H1 (cell line): ENCODE data around the gene KCP. TPM values are rescaled to one million over a fixed set of nuclear protein-coding genes. Genes with fewer than 3 reads are reported as not detected.

ENCODE experiments used
- CTCF ChIA-PET: fragments of 300-600 bp; sonication (Branson Sonifier 250); formaldehyde crosslinking; loops from one replicate; lab custom pipeline; 2021; ENCODE audit not compliant: partially characterized antibody; lab: Charles Lee
- POLR2A ChIA-PET: fragments of 300-600 bp; sonication (Branson Sonifier 250); formaldehyde crosslinking; loops from one replicate; lab custom pipeline; 2021; ENCODE audit warnings: inconsistent platforms; ENCODE audit not compliant: partially characterized antibody; lab: Charles Lee
- DNase-seq, 2 experiments: peaks; one replicate each; pipeline versions ENCODE4 v3.0.0 to v3.0.0-alpha.2; 2010 to 2022; ENCODE audit warnings: low spot score in 2 of 2, low read depth in 1 of 2, mixed read lengths in 1 of 2
- FAIRE-seq: peaks from 2 replicates; lab custom pipeline; 2011; peaks lifted over from hg19 to GRCh38; lab: Jason Lieb, UNC
- H2AFZ ChIP-seq: 2 replicates; pipeline ENCODE4 v1.8.1; 2012; ENCODE audit warnings: low read length, inconsistent platforms
- H2AK5ac ChIP-seq: 2 replicates; pipeline ENCODE4 v1.6.1; 2013; ENCODE audit warnings: low read depth, low read length
- H2BK120ac ChIP-seq: replicated peaks from 2 replicates; pipeline ENCODE3; 2013; ENCODE audit warnings: low read depth, low read length, inconsistent platforms
- H2BK12ac ChIP-seq: 2 replicates; pipeline ENCODE4 v1.6.1; 2013; ENCODE audit warnings: low read depth, low read length
- H2BK15ac ChIP-seq: 2 replicates; pipeline ENCODE4 v1.6.1; 2013; ENCODE audit warnings: low read length
- H2BK20ac ChIP-seq: 2 replicates; pipeline ENCODE4 v1.6.1; 2013; ENCODE audit warnings: low read length
- H2BK5ac ChIP-seq: 2 replicates; pipeline ENCODE4 v1.6.1; 2013; ENCODE audit warnings: low read depth, low read length
- H3K14ac ChIP-seq: 2 replicates; pipeline ENCODE4 v1.6.1; 2013; ENCODE audit warnings: inconsistent platforms; ENCODE audit not compliant: insufficient read length
- H3K18ac ChIP-seq: 2 replicates; pipeline ENCODE4 v1.6.1; 2013; ENCODE audit warnings: low read length; ENCODE audit errors: extremely low read depth
- H3K23ac ChIP-seq: 2 replicates; pipeline ENCODE4 v1.6.1; 2013; ENCODE audit warnings: inconsistent platforms; ENCODE audit not compliant: insufficient read length
- H3K23me2 ChIP-seq: 2 replicates; pipeline ENCODE4 v1.6.1; 2013; ENCODE audit warnings: low read depth, low read length
- H3K27ac ChIP-seq: 2 replicates; pipeline ENCODE4 v1.6.1; 2011; ENCODE audit warnings: low read depth, low read length, inconsistent platforms
- H3K27me3 ChIP-seq, 4 experiments: replicated peaks in 1 of 4; 1 replicate in 1 of 4; 2 replicates in 3 of 4; pipeline versions ENCODE4 v1.6.1 to v1.8.1; 2011 to 2013; ENCODE audit warnings: low read length in 3 of 4, mild to moderate bottlenecking in 3 of 4, inconsistent platforms in 2 of 4, mixed read lengths in 2 of 4, moderate library complexity in 1 of 4; ENCODE audit not compliant: control insufficient read depth in 3 of 4, insufficient read depth in 3 of 4; ENCODE audit errors: extremely low read depth in 1 of 4
- H3K36me3 ChIP-seq, 4 experiments: 2 replicates each; pipeline versions ENCODE4 v1.6.1 to v1.8.1; 2011 to 2013; ENCODE audit warnings: mild to moderate bottlenecking in 4 of 4, low read length in 3 of 4, moderate library complexity in 2 of 4, control low read depth in 1 of 4, inconsistent platforms in 1 of 4; ENCODE audit not compliant: insufficient read depth in 4 of 4, control insufficient read depth in 2 of 4
- H3K4ac ChIP-seq: replicated peaks from 2 replicates; pipeline ENCODE3; 2013; ENCODE audit warnings: low read length, low read depth, mixed read lengths, inconsistent platforms; ENCODE audit not compliant: insufficient read length
- H3K4me1 ChIP-seq, 4 experiments: replicated peaks in 1 of 4; 1 replicate in 1 of 4; 2 replicates in 3 of 4; pipeline versions ENCODE4 v1.6.1 to v1.8.1; 2011 to 2013; ENCODE audit warnings: low read length in 3 of 4, inconsistent platforms in 2 of 4, mixed read lengths in 1 of 4; ENCODE audit not compliant: insufficient read depth in 4 of 4, control insufficient read depth in 3 of 4
- H3K4me2 ChIP-seq, 2 experiments: 2 replicates each; pipeline versions ENCODE4 v1.6.1 to v1.8.1; 2011 to 2013; ENCODE audit warnings: low read depth in 2 of 2, low read length in 2 of 2, control low read depth in 1 of 2, inconsistent platforms in 1 of 2, mild to moderate bottlenecking in 1 of 2; ENCODE audit not compliant: insufficient read depth in 1 of 2
- H3K4me3 ChIP-seq, 4 experiments: fragments of 200-600, 300-600 bp in 1 of 4; sonication (generic), shearing (Covaris generic), sonication (Bioruptor Twin) in 1 of 4; 2 replicates each; pipeline versions ENCODE4 v1.5.1 to v1.8.1; 2011 to 2016; ENCODE audit warnings: low read length in 4 of 4, low read depth in 3 of 4, control low read depth in 2 of 4, inconsistent platforms in 2 of 4, mild to moderate bottlenecking in 2 of 4, mixed read lengths in 1 of 4, moderate library complexity in 1 of 4; ENCODE audit not compliant: insufficient read depth in 2 of 4; ENCODE audit errors: extremely low read depth in 1 of 4
- H3K56ac ChIP-seq: replicated peaks from 2 replicates; pipeline ENCODE3; 2013; ENCODE audit warnings: low read depth, mild to moderate bottlenecking, mixed read lengths, low read length, inconsistent platforms; ENCODE audit not compliant: insufficient read length
- H3K79me1 ChIP-seq: 2 replicates; pipeline ENCODE4 v1.6.1; 2013; ENCODE audit warnings: low read depth, low read length, control low read depth
- H3K79me2 ChIP-seq, 2 experiments: 2 replicates each; pipeline versions ENCODE4 v1.6.1 to v1.8.1; 2012 to 2013; ENCODE audit warnings: low read length in 2 of 2, mild to moderate bottlenecking in 2 of 2, inconsistent platforms in 1 of 2; ENCODE audit not compliant: insufficient read depth in 2 of 2, control insufficient read depth in 1 of 2
- H3K9ac ChIP-seq, 4 experiments: replicated peaks in 1 of 4; 1 replicate in 1 of 4; 2 replicates in 3 of 4; pipeline versions ENCODE4 v1.6.1 to v1.8.1; 2011 to 2013; ENCODE audit warnings: low read depth in 3 of 4, low read length in 3 of 4, control low read depth in 2 of 4, mild to moderate bottlenecking in 2 of 4, moderate library complexity in 2 of 4, inconsistent platforms in 1 of 4; ENCODE audit errors: extremely low read depth in 1 of 4
- H3K9me3 ChIP-seq, 2 experiments: 2 replicates each; pipeline versions ENCODE4 v1.6.1 to v1.8.1; 2012 to 2013; ENCODE audit warnings: mild to moderate bottlenecking in 2 of 2, moderate library complexity in 2 of 2, control low read depth in 1 of 2, inconsistent platforms in 1 of 2, low read depth in 1 of 2, low read length in 1 of 2, mixed read lengths in 1 of 2; ENCODE audit not compliant: insufficient read depth in 2 of 2
- H4K20me1 ChIP-seq, 2 experiments: replicated peaks in 1 of 2; 2 replicates each; pipeline versions ENCODE3 to v1.8.1; 2011 to 2013; ENCODE audit warnings: inconsistent platforms in 2 of 2, low read length in 2 of 2, mild to moderate bottlenecking in 1 of 2; ENCODE audit not compliant: insufficient read depth in 2 of 2, control insufficient read depth in 1 of 2
- H4K5ac ChIP-seq: 2 replicates; pipeline ENCODE4 v1.6.1; 2013; ENCODE audit warnings: low read length, low read depth, mixed read lengths, inconsistent platforms; ENCODE audit not compliant: insufficient read length
- H4K8ac ChIP-seq: 2 replicates; pipeline ENCODE4 v1.8.0; 2013; ENCODE audit warnings: mild to moderate bottlenecking, moderate library complexity, low read length, inconsistent platforms; ENCODE audit not compliant: insufficient read depth; ENCODE audit errors: extremely low read depth
- H4K91ac ChIP-seq: replicated peaks from 2 replicates; pipeline ENCODE3; 2013; ENCODE audit warnings: low read length, mixed read lengths, inconsistent platforms; ENCODE audit not compliant: insufficient read length
- ASH2L ChIP-seq: fragments of 200-600, 300-600 bp; sonication (generic); IDR thresholded peaks from one replicate; pipeline ENCODE4 v1.7.1; 2017; ENCODE audit warnings: low read length
- ATF3 ChIP-seq: IDR thresholded peaks from 2 replicates; pipeline ENCODE4 v1.6.1; 2011; ENCODE audit warnings: low read depth, mild to moderate bottlenecking, low read length; ENCODE audit not compliant: insufficient read depth
- BACH1 ChIP-seq: IDR thresholded peaks from 2 replicates; pipeline ENCODE4 v1.6.1; 2012; ENCODE audit warnings: low read length, improper control_type of control experiment
- EP300 ChIP-seq, 2 experiments: IDR thresholded peaks; 1 replicate in 1 of 2; 2 replicates in 1 of 2; pipeline ENCODE4 v1.6.1; 2011 to 2012; ENCODE audit warnings: low read depth in 2 of 2, low read length in 2 of 2, mild to moderate bottlenecking in 2 of 2, borderline replicate concordance in 1 of 2, inconsistent platforms in 1 of 2, moderate library complexity in 1 of 2
- JUN ChIP-seq: IDR thresholded peaks from 2 replicates; pipeline ENCODE4 v1.6.1; 2011; ENCODE audit warnings: low read depth, mild to moderate bottlenecking, improper control_type of control experiment, low read length
- KDM1A ChIP-seq: fragments of 200-600, 300-600 bp; sonication (generic); IDR thresholded peaks from 2 replicates; pipeline ENCODE4 v1.7.1; 2016; ENCODE audit warnings: mild to moderate bottlenecking, low read length, borderline replicate concordance
- KDM5A ChIP-seq: fragments of 200-600 bp; IDR thresholded peaks from 2 replicates; pipeline ENCODE4 v1.7.1; 2012; ENCODE audit warnings: mild to moderate bottlenecking, low read length, inconsistent platforms, mixed read lengths
- POLR2AphosphoS5 ChIP-seq: IDR thresholded peaks from 2 replicates; pipeline ENCODE4 v1.6.1; 2011; ENCODE audit warnings: low read depth, low read length
- RBBP5 ChIP-seq: IDR thresholded peaks from 2 replicates; pipeline ENCODE4 v1.7.1; 2012; ENCODE audit warnings: low read depth, mild to moderate bottlenecking, inconsistent platforms, low read length, moderate library complexity, borderline replicate concordance
- SP2 ChIP-seq: IDR thresholded peaks from 2 replicates; pipeline ENCODE4 v1.6.1; 2012; ENCODE audit warnings: mild to moderate bottlenecking, low read length, inconsistent platforms
- TEAD4 ChIP-seq: IDR thresholded peaks from 2 replicates; pipeline ENCODE4 v1.6.1; 2012; ENCODE audit warnings: low read depth, low read length, inconsistent platforms, mixed read lengths
- YY1 ChIP-seq: IDR thresholded peaks from 2 replicates; pipeline ENCODE4 v1.6.1; 2011; ENCODE audit warnings: low read depth, mild to moderate bottlenecking, low read length
- WGBS, 2 experiments: shearing (Covaris generic) in 1 of 2; methylation state at CpG; one replicate each; pipeline versions ENCODE4 v1.1.6 to v1.1.7; 2013 to 2015; ENCODE audit warnings: low lambda C conversion rate in 2 of 2, mixed read lengths in 2 of 2, inconsistent platforms in 1 of 2, low coverage in 1 of 2, missing lambda C conversion rate in 1 of 2; ENCODE audit not compliant: insufficient replicate concordance in 2 of 2, insufficient coverage in 1 of 2, insufficient read length in 1 of 2; ENCODE audit errors: extremely low coverage in 1 of 2, missing lambda C conversion rate in 1 of 2; 5-methylcytosine and 5-hydroxymethylcytosine counted together
- polyA plus RNA-seq, 7 experiments: library from polyadenylated mRNA; depleted of rRNA in 3 of 7; stranded (reverse) in 5 of 7; unstranded in 2 of 7; fragments of >200 nt in 5 of 7; fragments of 200-250 nt in 2 of 7; gene quantifications; 1 replicate in 5 of 7; 2 replicates in 1 of 7; 4 replicates in 1 of 7; pipeline versions ENCODE4 v1.2.1 to v1.2.3, GENCODE V29; 2011 to 2013; ENCODE audit warnings: missing spikeins in 2 of 7, mixed read lengths in 2 of 7
- total RNA-seq: library from RNA; stranded (reverse); fragmentation: NEBNext Ultra II Directional; extraction: Animal tissue kit (Norgen Biotek cat#: 25700); gene quantifications from 2 replicates; pipeline ENCODE4 v1.2.1, GENCODE V29; 2021

The KCP gene
- total and polyA plus RNA-seq, 2 of the 8 experiments (the other 6 are each of a cell fraction or from before 2014, with no cell fraction given), result 1.3 to 2.0 TPM

DNA sequence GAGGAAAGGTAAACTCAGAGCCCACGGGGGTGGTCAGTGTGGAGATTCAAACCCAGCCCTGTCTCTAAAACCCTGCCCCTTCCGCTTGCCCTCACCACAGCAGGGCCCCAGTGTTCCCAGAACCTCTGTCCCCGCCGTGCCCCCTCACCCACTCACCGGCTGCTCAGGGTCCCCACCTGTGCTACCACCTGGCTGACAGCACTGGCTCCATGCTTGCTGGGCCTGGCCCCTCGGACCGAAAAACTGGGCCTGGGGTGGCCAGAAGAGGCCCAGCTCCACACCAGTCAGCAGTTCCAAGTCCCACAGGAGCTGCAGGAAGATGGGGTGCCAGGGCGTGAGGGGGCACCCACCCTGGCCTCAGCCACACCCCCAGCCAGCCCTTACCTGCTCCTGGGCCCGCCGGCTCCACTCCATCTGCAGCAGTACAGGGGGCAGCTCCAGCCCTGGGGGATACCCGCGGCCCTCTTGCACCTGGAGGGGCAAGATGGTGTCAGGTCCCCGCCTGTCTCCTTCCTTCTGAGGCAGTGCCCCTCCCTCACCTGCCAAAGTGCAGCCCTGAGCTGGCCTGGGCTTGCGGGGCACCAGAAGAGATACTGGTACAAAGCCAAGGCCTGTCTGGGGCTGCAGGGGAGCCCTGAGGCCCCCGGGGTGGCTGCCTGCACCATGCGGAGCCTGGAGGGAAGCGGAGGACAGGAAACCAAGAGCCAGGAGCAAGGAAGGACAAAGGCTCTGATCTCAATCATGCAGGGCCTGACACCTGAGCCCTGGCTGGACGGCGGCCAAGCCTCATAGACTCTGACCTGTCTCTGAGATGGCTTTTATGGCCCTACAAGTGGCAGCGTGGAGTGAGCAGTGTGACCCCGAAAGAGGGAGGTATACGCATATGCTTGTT is 36.1 kb downstream of the KCP start:
- no peak overlapping the region for H4K91ac ChIP-seq
- no peak overlapping the region for H2BK15ac ChIP-seq
- H3K36me3 ChIP-seq, result no peaks in the 10 kb centered on the region
- H4K20me1 ChIP-seq, result no peaks in the 10 kb centered on the region
- H3K23ac ChIP-seq, result no peak overlapping the region
- no peak overlapping the region for H3K18ac ChIP-seq
- no peak overlapping the region for H2BK120ac ChIP-seq
- no peak for FAIRE-seq
- peak overlapping the region; percentile 83 for H4K8ac ChIP-seq
- no peak for DNase-seq
- H3K79me2 ChIP-seq, result no peaks in the 10 kb centered on the region
- no peak overlapping the region for H3K14ac ChIP-seq
- no peak overlapping the region for H3K56ac ChIP-seq
- no peak overlapping the region for H3K4me3 ChIP-seq
- CTCF ChIA-PET, result interaction anchor here (0.6 to 7.2 kb wide), 8 partner anchors 8 to 895 kb away, joined by 3 to 68 read pairs (median 4); partner anchors contain the start of gene ATP6V1F
- H2BK12ac ChIP-seq, result 0 out of 2 replicates have a peak overlapping the region, but pooled peaks have one; percentile 50
- H2AFZ ChIP-seq, result no peak overlapping the region
- H3K79me1 ChIP-seq, result no peaks in the 10 kb centered on the region; the same call in 1 of the 2 replicates
- H3K27ac ChIP-seq, result no peak overlapping the region
- no peak overlapping the region for H4K5ac ChIP-seq
- H2AK5ac ChIP-seq, result no peak overlapping the region
- no peak overlapping the region for H2BK20ac ChIP-seq
- H3K9ac ChIP-seq, result no peak overlapping the region
- 91% methylated on average over 21 of the region's 22 CpGs; no CpG with 5 or more reads in 1 of the 2 experiments for WGBS, 2 experiments
- no peak overlapping the region for H3K4me2 ChIP-seq
- peaks cover 5% of the 10 kb centered on the region; the same call in 1 of the 2 replicates for H3K23me2 ChIP-seq
- H3K4ac ChIP-seq, result peak overlapping the region; percentile 23
- no peak overlapping the region for H2BK5ac ChIP-seq
- peaks cover 5 to 25% (median 20%) of the 10 kb centered on the region in 4 experiments for H3K27me3 ChIP-seq
- peaks cover 0 to 7% (median 3%) of the 10 kb centered on the region in 4 experiments; a peak in 4 of 7 replicates for H3K4me1 ChIP-seq
- POLR2A ChIA-PET, result interaction anchor here (0.9 to 1.6 kb wide), 2 partner anchors 11 to 43 kb away, joined by 4 to 5 read pairs; partner anchors contain the start of gene ATP6V1F
- H3K9me3 ChIP-seq, result no peaks in the 10 kb centered on the region
- TF ChIP-seq BACH1 (no peak), TEAD4 (no peak), ATF3 (no peak), EP300 (IDR thresholded peaks at IDR 0.05; ENCODE audit: borderline replicate concordance in 1 of 2, low read depth in 2 of 2, low read length in 2 of 2) (no peak), YY1 (no peak), JUN (no peak), ASH2L (no peak), RBBP5 (no peak), KDM1A (no peak), POLR2AphosphoS5 (no peak), SP2 (no peak), KDM5A (no peak)
